ENCODE results near the gene GNG12. TPM values are rescaled to one million over a fixed set of nuclear protein-coding genes. Genes with fewer than 3 reads are reported as not detected.

Gene GNG12
- polyA plus RNA-seq, 4 donors, result 52.8 to 162 (median 126) TPM

DNA sequence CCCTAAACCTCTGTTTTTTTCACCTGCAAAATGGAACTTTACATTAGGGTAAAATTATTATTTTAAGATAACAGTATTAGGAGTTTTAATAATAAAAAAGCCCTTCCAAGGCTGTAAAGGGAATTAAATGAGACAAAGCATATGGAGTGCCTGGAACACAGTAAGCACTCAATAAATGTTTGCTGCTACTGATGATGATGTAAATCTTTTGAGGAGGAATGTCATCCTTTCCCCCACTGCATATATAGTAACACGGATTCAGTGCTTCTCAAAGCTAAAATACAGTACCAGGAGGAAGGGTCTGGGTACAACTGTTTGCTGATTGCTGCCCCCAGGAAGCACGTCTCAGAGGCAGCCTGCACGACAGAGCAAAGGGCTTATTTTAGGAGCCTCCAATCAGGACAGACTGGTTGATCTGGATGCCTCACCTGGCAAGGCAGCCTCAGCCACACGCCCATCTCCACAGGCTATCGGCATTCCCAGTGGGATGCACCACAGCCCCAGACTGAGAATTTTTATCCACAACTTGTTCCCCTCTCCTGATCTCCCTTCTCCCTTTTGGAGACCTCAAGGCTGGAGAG, 83.9 kb downstream of the GNG12 start:
- H3K4me1 ChIP-seq (ENCODE audit: control insufficient read depth in 3 of 3, insufficient read depth in 2 of 3, low read depth in 1 of 3, low read length in 2 of 3), result peaks cover 21 to 55% (median 27%) of the 10 kb centered on the region in 3 donors
- DNase-seq (no peak), FAIRE-seq (no peak)
- no peak overlapping the region for H3K4me3 ChIP-seq (ENCODE audit: low read depth in 1 of 3, low read length in 3 of 3)
- no peaks in the 10 kb centered on the region for H3K27me3 ChIP-seq (ENCODE audit: control insufficient read depth in 3 of 3, insufficient read depth in 3 of 3, low read length in 3 of 3)
- H3K27ac ChIP-seq (ENCODE audit: low read depth in 1 of 3, low read length in 2 of 3), result peak overlapping the region; percentile 62 to 87 (median 80)
- H3K9me3 ChIP-seq (ENCODE audit: control insufficient read depth in 2 of 2, insufficient read depth in 1 of 2, low read depth in 1 of 2, low read length in 1 of 2), result no peaks in the 10 kb centered on the region
- H3K36me3 ChIP-seq (ENCODE audit: control insufficient read depth in 3 of 3, insufficient read depth in 2 of 3, low read depth in 1 of 3, low read length in 3 of 3), result peaks cover 0 to 14% (median 0%) of the 10 kb centered on the region in 3 donors
- 21 to 53% (median 35%) methylated on average over 5 of the region's 5 CpGs for WGBS, 3 donors

DNA sequence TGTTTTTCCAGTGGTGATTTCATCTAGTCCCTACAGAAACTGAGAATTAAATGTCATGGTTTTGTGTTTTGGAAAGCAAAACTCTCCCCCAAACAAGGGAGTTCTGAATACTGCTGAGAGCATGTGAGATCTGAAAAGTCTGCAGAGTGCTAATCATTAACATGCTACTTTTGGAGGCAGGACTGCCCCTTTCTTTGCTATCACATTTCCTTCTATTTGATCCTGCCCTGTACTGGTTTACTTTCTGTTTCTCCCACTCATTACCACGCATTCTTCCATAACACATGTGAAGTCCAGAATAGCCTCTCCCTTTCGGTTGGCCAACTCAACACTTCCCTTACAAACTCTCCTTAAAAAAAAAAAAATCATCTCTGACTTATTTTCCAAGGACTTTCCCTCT, 84.6 kb downstream of the GNG12 start:
- Histone ChIP-seq H3K9me3 (ENCODE audit: control insufficient read depth in 2 of 2, insufficient read depth in 1 of 2, low read depth in 1 of 2, low read length in 1 of 2) (no peaks in the 10 kb centered on the region), H3K4me3 (ENCODE audit: low read depth in 1 of 3, low read length in 3 of 3) (peak overlapping the region in 1 of 3 donors; percentile 7), H3K36me3 (ENCODE audit: control insufficient read depth in 3 of 3, insufficient read depth in 2 of 3, low read depth in 1 of 3, low read length in 3 of 3) (peaks cover 0 to 9% (median 0%) of the 10 kb centered on the region in 3 donors), H3K4me1 (ENCODE audit: control insufficient read depth in 3 of 3, insufficient read depth in 2 of 3, low read depth in 1 of 3, low read length in 2 of 3) (peaks cover 18 to 55% (median 24%) of the 10 kb centered on the region in 3 donors), H3K27me3 (ENCODE audit: control insufficient read depth in 3 of 3, insufficient read depth in 3 of 3, low read length in 3 of 3) (no peaks in the 10 kb centered on the region), H3K27ac (ENCODE audit: low read depth in 1 of 3, low read length in 2 of 3) (peak overlapping the region; percentile 63 to 80 (median 79))
- DNase-seq (peak; percentile 81 to 87), FAIRE-seq (no peak)
- WGBS, 3 donors, result 4 to 10% (median 4%) methylated on average over 2 of the region's 2 CpGs

DNA sequence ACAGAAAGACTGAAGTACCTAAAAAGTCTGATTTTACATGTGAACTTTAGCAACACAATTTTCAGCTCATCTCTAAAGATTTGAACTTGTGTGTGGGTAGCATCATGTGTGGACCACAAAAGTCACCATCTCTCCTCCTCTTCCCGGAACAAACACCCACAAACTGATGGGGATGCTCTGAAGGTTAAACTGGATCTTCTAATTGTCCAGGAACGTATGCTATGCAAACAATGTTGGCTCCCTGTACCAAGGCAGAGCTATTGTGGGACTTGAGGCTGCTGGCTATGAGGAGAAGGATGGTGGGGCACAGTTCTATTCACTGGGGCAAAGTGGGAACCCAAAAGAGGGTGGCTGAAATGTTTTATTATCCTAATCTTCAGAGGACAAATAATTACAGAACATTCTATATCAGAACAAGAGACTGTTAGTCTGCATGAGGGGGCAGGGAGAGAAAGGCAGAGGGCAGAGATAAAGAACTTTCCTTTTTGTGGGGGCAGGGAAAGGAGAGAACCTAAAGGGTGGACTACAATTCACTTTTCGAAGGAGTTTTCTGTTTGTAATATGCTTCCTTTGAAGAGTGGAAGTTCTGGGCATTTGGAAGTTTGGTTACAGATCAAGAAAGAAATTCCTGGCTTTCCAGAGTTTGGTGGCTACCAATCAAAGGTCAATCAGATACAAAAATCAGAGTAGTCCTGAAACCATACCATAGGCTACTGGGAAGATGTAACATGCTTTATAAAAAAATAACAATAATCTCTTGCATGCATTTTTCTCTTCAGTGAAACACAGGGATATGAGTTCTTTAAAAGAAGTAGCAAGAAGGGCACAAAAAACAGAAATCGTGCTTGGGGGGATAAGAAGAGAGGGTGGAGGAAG, 85.4 kb downstream of the GNG12 start:
- H3K27ac ChIP-seq (ENCODE audit: low read depth in 1 of 3, low read length in 2 of 3), result peak overlapping the region; percentile 61 to 80 (median 79)
- FAIRE-seq (no peak), DNase-seq (no peak)
- no peaks in the 10 kb centered on the region for H3K27me3 ChIP-seq (ENCODE audit: control insufficient read depth in 3 of 3, insufficient read depth in 3 of 3, low read length in 3 of 3)
- no peaks in the 10 kb centered on the region for H3K9me3 ChIP-seq (ENCODE audit: control insufficient read depth in 2 of 2, insufficient read depth in 1 of 2, low read depth in 1 of 2, low read length in 1 of 2)
- peaks cover 0 to 5% (median 0%) of the 10 kb centered on the region in 3 donors for H3K36me3 ChIP-seq (ENCODE audit: control insufficient read depth in 3 of 3, insufficient read depth in 2 of 3, low read depth in 1 of 3, low read length in 3 of 3)
- peaks cover 18 to 57% (median 23%) of the 10 kb centered on the region in 3 donors for H3K4me1 ChIP-seq (ENCODE audit: control insufficient read depth in 3 of 3, insufficient read depth in 2 of 3, low read depth in 1 of 3, low read length in 2 of 3)
- 6 to 36% (median 26%) methylated on average over 4 of the region's 4 CpGs for WGBS, 3 donors
- H3K4me3 ChIP-seq (ENCODE audit: low read depth in 1 of 3, low read length in 3 of 3), result peak overlapping the region in 1 of 3 donors; percentile 3

DNA sequence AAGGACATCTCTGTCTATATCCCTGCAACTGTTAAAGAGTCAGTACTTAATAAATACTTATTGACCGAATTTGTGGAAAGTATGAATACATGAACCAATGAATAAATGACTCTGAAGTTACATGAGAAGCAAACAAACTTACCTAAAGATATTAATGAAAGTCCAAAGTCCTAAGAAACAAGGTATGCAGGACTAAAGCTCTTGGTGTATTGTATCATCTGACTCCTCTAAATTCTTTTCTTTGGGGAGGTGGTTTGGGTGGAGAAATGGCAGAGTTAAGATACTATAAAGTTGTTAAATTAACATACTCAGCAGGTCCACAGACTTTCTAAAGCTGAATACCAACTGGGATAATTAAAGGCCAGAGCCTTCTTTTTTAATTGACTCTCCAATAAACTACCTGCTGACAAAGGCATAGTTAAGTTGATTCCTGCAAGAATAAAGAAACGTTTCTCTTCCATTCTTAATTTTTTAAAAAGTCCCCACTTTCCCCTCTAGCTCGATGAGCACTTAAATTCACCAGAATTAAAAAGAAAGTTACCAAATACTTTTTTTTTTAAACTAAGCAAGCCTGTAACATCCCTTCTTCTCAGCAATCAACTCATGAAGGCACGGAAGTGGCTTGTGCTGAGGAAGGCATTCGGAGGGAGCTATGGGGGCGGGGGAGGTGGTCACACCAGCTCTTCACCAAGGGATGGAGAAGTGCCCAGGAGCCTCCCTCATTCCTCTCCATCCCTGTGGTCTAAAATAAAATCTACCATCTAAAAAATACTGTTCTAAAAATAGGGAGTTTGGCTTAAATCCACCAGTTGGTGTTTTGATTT, 87.2 kb downstream of the GNG12 start:
- H3K27me3 ChIP-seq (ENCODE audit: control insufficient read depth in 3 of 3, insufficient read depth in 3 of 3, low read length in 3 of 3), result no peaks in the 10 kb centered on the region
- FAIRE-seq, result no peak
- H3K4me3 ChIP-seq (ENCODE audit: low read depth in 1 of 3, low read length in 3 of 3), result no peak overlapping the region
- peaks cover 17 to 63% (median 22%) of the 10 kb centered on the region in 3 donors for H3K4me1 ChIP-seq (ENCODE audit: control insufficient read depth in 3 of 3, insufficient read depth in 2 of 3, low read depth in 1 of 3, low read length in 2 of 3)
- WGBS, 3 donors, result 57 to 62% (median 57%) methylated on average over 6 of the region's 6 CpGs
- peak overlapping the region in 1 of 3 donors; percentile 65 for H3K27ac ChIP-seq (ENCODE audit: low read depth in 1 of 3, low read length in 2 of 3)
- peak; percentile 46 to 55 for DNase-seq
- peaks cover 0 to 5% (median 0%) of the 10 kb centered on the region in 3 donors for H3K36me3 ChIP-seq (ENCODE audit: control insufficient read depth in 3 of 3, insufficient read depth in 2 of 3, low read depth in 1 of 3, low read length in 3 of 3)
- H3K9me3 ChIP-seq (ENCODE audit: control insufficient read depth in 2 of 2, insufficient read depth in 1 of 2, low read depth in 1 of 2, low read length in 1 of 2), result no peaks in the 10 kb centered on the region

DNA sequence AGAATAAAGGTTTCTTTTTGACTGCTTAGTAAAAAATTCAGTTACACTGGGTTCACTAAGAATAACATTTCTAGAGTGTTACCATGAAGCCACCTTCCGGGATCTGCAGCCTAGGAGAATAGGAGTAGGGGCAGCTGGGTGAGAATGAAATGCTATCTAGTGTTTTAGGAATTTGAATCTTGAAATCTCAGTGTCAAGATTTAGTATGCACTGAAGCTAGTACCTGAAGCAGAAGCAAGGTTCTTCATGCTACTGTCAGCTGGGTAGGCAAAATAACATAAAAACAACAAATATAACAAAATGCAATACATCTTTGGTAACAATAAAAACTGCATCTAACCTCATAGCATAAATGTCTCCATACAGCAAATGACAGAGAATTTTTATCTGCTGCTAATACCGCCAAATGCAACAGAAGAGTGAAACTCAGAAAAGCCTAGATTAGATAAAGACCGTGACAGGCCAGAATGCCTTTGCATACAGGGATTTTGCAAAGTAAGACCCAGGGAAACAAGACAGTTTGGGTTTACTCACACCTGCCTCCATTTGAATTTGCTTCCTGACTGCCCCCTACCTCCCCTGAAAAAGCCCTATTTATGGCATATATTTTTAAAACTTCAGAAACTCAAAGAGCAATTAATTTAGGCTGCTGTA, 90.1 kb downstream of the GNG12 start:
- DNase-seq (no peak), FAIRE-seq (no peak)
- H3K4me1 ChIP-seq (ENCODE audit: control insufficient read depth in 3 of 3, insufficient read depth in 2 of 3, low read depth in 1 of 3, low read length in 2 of 3), result peaks cover 11 to 46% (median 14%) of the 10 kb centered on the region in 3 donors
- no peaks in the 10 kb centered on the region for H3K27me3 ChIP-seq (ENCODE audit: control insufficient read depth in 3 of 3, insufficient read depth in 3 of 3, low read length in 3 of 3)
- no peak overlapping the region for H3K4me3 ChIP-seq (ENCODE audit: low read depth in 1 of 3, low read length in 3 of 3)
- peaks cover 0 to 11% (median 0%) of the 10 kb centered on the region in 3 donors for H3K36me3 ChIP-seq (ENCODE audit: control insufficient read depth in 3 of 3, insufficient read depth in 2 of 3, low read depth in 1 of 3, low read length in 3 of 3)
- H3K27ac ChIP-seq (ENCODE audit: low read depth in 1 of 3, low read length in 2 of 3), result no peak overlapping the region
- H3K9me3 ChIP-seq (ENCODE audit: control insufficient read depth in 2 of 2, insufficient read depth in 1 of 2, low read depth in 1 of 2, low read length in 1 of 2), result no peaks in the 10 kb centered on the region
- WGBS, 3 donors, result 33 to 67% (median 50%) methylated on average over 3 of the region's 3 CpGs

DNA sequence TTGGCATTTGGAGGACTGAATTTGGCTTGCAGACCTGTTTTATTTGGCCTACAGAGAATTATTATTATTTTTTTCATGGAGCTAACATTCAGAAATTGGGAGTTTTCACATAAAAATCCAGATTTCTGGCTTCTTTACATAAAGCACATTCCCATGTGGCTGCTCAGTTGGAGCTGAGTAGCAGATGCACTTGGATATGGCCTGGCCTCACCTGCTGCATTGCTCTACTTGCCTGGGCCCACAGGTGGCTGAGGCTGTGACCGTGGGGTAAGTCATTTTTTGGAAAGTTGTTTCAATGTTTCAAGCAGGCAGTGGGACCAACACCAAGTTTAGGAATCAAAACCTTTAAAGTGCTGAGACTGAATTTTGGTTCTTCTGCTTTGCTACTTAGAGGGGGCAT, 91.5 kb downstream of the GNG12 start:
- Histone ChIP-seq H3K36me3 (ENCODE audit: control insufficient read depth in 3 of 3, insufficient read depth in 2 of 3, low read depth in 1 of 3, low read length in 3 of 3) (peaks cover 0 to 14% (median 0%) of the 10 kb centered on the region in 3 donors), H3K4me3 (ENCODE audit: low read depth in 1 of 3, low read length in 3 of 3) (no peak overlapping the region), H3K9me3 (ENCODE audit: control insufficient read depth in 2 of 2, insufficient read depth in 1 of 2, low read depth in 1 of 2, low read length in 1 of 2) (no peaks in the 10 kb centered on the region), H3K4me1 (ENCODE audit: control insufficient read depth in 3 of 3, insufficient read depth in 2 of 3, low read depth in 1 of 3, low read length in 2 of 3) (peaks cover 14 to 41% (median 15%) of the 10 kb centered on the region in 3 donors), H3K27ac (ENCODE audit: low read depth in 1 of 3, low read length in 2 of 3) (peak overlapping the region in 1 of 3 donors; percentile 74), H3K27me3 (ENCODE audit: control insufficient read depth in 3 of 3, insufficient read depth in 3 of 3, low read length in 3 of 3) (no peaks in the 10 kb centered on the region)
- no peak for DNase-seq
- 76 to 93% (median 82%) methylated on average over 1 of the region's 1 CpG for WGBS, 3 donors
- no peak for FAIRE-seq

DNA sequence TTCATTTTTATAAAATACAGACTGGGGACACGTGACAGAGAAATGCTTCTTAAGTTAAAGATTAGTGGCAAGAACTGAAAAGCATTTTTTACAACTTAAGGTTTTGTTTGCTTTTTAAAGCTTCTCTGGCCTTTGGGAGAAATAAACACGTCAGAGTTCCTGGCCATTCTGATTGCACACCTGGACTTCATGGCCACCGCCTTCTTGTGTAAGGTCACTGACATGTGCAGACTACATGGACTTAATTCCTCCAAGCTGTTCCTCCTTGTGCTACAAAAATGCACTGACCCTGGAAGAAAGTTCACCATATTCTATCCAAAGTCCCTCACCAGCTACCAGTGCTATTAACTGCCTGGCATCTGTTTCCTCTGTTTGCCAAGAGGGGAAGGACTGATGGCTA, 92.1 kb downstream of the GNG12 start:
- Histone ChIP-seq H3K27ac (ENCODE audit: low read depth in 1 of 3, low read length in 2 of 3) (peak overlapping the region in 1 of 3 donors; percentile 75), H3K27me3 (ENCODE audit: control insufficient read depth in 3 of 3, insufficient read depth in 3 of 3, low read length in 3 of 3) (no peaks in the 10 kb centered on the region), H3K36me3 (ENCODE audit: control insufficient read depth in 3 of 3, insufficient read depth in 2 of 3, low read depth in 1 of 3, low read length in 3 of 3) (peaks cover 0 to 19% (median 0%) of the 10 kb centered on the region in 3 donors), H3K4me1 (ENCODE audit: control insufficient read depth in 3 of 3, insufficient read depth in 2 of 3, low read depth in 1 of 3, low read length in 2 of 3) (peaks cover 16 to 36% (median 18%) of the 10 kb centered on the region in 3 donors), H3K4me3 (ENCODE audit: low read depth in 1 of 3, low read length in 3 of 3) (no peak overlapping the region), H3K9me3 (ENCODE audit: control insufficient read depth in 2 of 2, insufficient read depth in 1 of 2, low read depth in 1 of 2, low read length in 1 of 2) (no peaks in the 10 kb centered on the region)
- FAIRE-seq (no peak), DNase-seq (peak; percentile 73 to 88)
- 18 to 53% (median 40%) methylated on average over 3 of the region's 3 CpGs for WGBS, 3 donors
